ENCODE results near the gene NIBAN1.

NIBAN1 gene

GRCh38 chr1:184987696-184988095 lies 13.4 kb upstream of the NIBAN1 start:
- in situ Hi-C loops (cut with MboI; ENCODE audit: low sequenced_read_pairs, unreplicated experiment) = loop anchor here (25.0 kb wide), 1 partner anchor 175 kb away; the partner anchor contains the start of genes SWT1 and TRMT1L
- TF ChIP-seq, protein P1, sequence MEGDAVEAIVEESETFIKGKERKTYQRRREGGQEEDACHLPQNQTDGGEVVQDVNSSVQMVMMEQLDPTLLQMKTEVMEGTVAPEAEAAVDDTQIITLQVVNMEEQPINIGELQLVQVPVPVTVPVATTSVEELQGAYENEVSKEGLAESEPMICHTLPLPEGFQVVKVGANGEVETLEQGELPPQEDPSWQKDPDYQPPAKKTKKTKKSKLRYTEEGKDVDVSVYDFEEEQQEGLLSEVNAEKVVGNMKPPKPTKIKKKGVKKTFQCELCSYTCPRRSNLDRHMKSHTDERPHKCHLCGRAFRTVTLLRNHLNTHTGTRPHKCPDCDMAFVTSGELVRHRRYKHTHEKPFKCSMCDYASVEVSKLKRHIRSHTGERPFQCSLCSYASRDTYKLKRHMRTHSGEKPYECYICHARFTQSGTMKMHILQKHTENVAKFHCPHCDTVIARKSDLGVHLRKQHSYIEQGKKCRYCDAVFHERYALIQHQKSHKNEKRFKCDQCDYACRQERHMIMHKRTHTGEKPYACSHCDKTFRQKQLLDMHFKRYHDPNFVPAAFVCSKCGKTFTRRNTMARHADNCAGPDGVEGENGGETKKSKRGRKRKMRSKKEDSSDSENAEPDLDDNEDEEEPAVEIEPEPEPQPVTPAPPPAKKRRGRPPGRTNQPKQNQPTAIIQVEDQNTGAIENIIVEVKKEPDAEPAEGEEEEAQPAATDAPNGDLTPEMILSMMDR (IDR thresholded peaks at IDR 0.05; ENCODE audit: borderline replicate concordance, control extremely low read depth, extremely low read depth, insufficient read depth, missing control alignments) = no peak
- no peak for DNase-seq (ENCODE audit: low spot score)

- in situ Hi-C loops (cut with MboI; ENCODE audit: low sequenced_read_pairs, unreplicated experiment) = loop anchor here (25.0 kb wide), 1 partner anchor 176 kb away; the partner anchor contains the start of genes SWT1 and TRMT1L
- TF ChIP-seq, protein P1 (IDR thresholded peaks at IDR 0.05; ENCODE audit: borderline replicate concordance, control extremely low read depth, extremely low read depth, insufficient read depth, missing control alignments) = no peak
- DNase-seq (ENCODE audit: low spot score) = no peak
Observed at GRCh38 chr1:184986250-184986649, 11.9 kb upstream of the NIBAN1 start.

DNA sequence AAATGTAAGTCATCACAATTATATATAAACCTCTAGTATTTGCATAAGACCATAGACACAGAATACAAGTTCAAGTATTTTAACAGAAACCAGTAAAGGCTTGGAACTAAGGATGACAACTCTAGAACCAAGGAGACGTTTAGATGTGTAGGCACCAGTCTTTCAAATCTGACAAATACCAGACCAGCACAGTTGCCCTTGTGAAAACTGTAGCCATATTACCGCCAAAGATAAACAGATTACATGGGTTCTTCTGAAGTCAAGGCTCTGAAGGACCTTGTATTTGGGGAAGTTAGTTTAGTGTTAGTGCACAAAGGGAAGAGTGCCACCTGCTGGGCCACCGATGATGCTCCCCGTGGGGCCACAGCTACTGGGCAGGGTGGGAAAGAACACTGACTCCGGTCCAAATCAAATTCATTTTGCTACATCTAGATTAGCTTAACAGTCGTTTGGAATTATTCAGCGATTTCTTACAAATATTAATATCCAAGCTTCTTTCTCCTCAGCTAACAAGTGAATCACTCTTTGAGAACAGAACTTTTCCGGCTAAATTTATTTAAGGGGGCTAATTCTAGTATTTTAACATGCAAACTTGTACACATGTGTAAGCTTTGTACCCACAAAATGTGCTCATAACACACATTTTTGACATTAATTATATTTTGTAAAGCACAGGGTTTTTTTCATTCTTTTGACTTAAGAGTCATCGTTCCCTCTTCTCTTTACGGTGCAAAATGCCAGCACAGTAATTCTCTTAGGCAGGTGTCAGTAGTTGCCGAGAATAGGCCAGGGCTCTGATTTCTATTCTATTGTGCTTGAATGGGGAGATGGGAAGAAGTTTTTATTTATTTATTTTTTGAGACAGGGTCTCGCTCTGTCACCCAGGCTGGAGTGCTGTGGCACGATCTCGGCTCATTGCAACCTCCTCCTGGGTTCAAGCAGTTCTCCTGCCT lies 8.0 kb upstream of the NIBAN1 start:
- peak; percentile 74 for DNase-seq (ENCODE audit: low spot score)
- TF ChIP-seq, protein P1 (IDR thresholded peaks at IDR 0.05; ENCODE audit: borderline replicate concordance, control extremely low read depth, extremely low read depth, insufficient read depth, missing control alignments) = peak; percentile 84
- in situ Hi-C loops (cut with MboI; ENCODE audit: low sequenced_read_pairs, unreplicated experiment) = loop anchor here (25.0 kb wide), 1 partner anchor 180 kb away; the partner anchor contains the start of genes SWT1 and TRMT1L

DNA sequence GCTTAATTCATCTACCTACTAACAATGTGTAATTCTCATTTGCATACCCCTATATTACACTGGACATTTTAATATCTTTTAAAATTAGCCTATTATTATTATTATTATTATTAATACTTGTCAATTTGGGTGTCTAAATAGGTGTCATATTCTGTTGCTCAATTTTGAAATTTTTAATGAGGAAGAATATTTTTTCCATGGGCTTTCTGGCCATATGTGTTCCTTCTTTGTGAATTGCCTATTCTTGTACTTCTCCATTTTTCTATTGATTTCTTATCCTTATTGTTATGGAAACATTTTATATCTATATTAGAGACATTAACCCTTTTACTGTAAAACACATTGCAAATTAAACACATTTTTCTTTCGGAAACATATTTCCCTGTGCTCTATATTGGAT lies 6.4 kb upstream of the NIBAN1 start:
- DNase-seq (ENCODE audit: low spot score) = no peak
- in situ Hi-C loops (cut with MboI; ENCODE audit: low sequenced_read_pairs, unreplicated experiment) = loop anchor here (25.0 kb wide), 1 partner anchor 182 kb away; the partner anchor contains the start of genes SWT1 and TRMT1L
- TF ChIP-seq, protein P1 (IDR thresholded peaks at IDR 0.05; ENCODE audit: borderline replicate concordance, control extremely low read depth, extremely low read depth, insufficient read depth, missing control alignments) = no peak

GRCh38 chr1:184975208-184975870 lies 1.0 kb upstream of the NIBAN1 start:
- DNase-seq (ENCODE audit: low spot score) = no peak
- TF ChIP-seq, protein P1 (IDR thresholded peaks at IDR 0.05; ENCODE audit: borderline replicate concordance, control extremely low read depth, extremely low read depth, insufficient read depth, missing control alignments) = no peak
- in situ Hi-C loops (cut with MboI; ENCODE audit: low sequenced_read_pairs, unreplicated experiment) = loop anchor here (5.0 to 25.0 kb wide), 3 partner anchors 101 to 187 kb away; partner anchors contain the start of genes SWT1 and TRMT1L

GRCh38 chr1:184974837-184975115 lies 468 bp upstream of the NIBAN1 start:
- in situ Hi-C loops (cut with MboI; ENCODE audit: low sequenced_read_pairs, unreplicated experiment) = loop anchor here (5.0 to 25.0 kb wide), 3 partner anchors 100 to 188 kb away; partner anchors contain the start of genes SWT1 and TRMT1L
- TF ChIP-seq, protein P1 (IDR thresholded peaks at IDR 0.05; ENCODE audit: borderline replicate concordance, control extremely low read depth, extremely low read depth, insufficient read depth, missing control alignments) = no peak
- no peak for DNase-seq (ENCODE audit: low spot score)
